ENCODE results near the gene MDGA2.

GRCh38 chr14:47365233-47365632, 310.2 kb downstream of the MDGA2 start:
- TF ChIP-seq CTCF (conservative IDR thresholded peaks at IDR 0.05; ENCODE audit: low read depth, low read length) (no peak), RAD21 (IDR thresholded peaks at IDR 0.05; ENCODE audit: low read length) (no peak), MAFK (IDR thresholded peaks at IDR 0.05; ENCODE audit: low read depth, low read length) (no peak)

Measured in IMR-90 (cell line).